Effector memory CD8-positive, alpha-beta T cell (primary cell): ENCODE measurements around the gene TNFAIP8L3.
"Not testable (repeated sequence)": the region's sequence is repeated elsewhere in the genome, so short reads cannot be mapped to it uniquely, and the experiment has no call there.

Experiments used
- ATAC-seq: fragments of 150-1000 bp; cut with Tn5 transposase; replicated peaks from 2 replicates; pipeline ENCODE4 v1.10.0; 2021; ENCODE audit warnings: mild to moderate bottlenecking, moderate library complexity
- DNase-seq, 3 experiments: peaks; one replicate each; pipeline ENCODE4 v3.0.0; 2021
- H3K27ac Mint-ChIP-seq, 2 donors: one replicate each; pipeline ENCODE4 v1.8.0; 2022; ENCODE audit warnings: mild to moderate bottlenecking in 2 of 2, mixed read lengths in 2 of 2, moderate library complexity in 2 of 2
- H3K27me3 Mint-ChIP-seq, 2 donors: one replicate each; pipeline ENCODE4 v1.8.0; 2022; ENCODE audit warnings: mixed read lengths in 2 of 2
- H3K36me3 Mint-ChIP-seq: one replicate; pipeline ENCODE4 v1.8.0; 2022; ENCODE audit warnings: mild to moderate bottlenecking, moderate library complexity, mixed read lengths; ENCODE audit not compliant: insufficient read depth
- H3K4me1 Mint-ChIP-seq, 2 donors: one replicate each; pipeline ENCODE4 v1.8.0; 2022; ENCODE audit warnings: low read depth in 2 of 2, mixed read lengths in 2 of 2
- H3K4me3 Mint-ChIP-seq, 2 donors: one replicate each; pipeline ENCODE4 v1.8.0; 2022; ENCODE audit warnings: mild to moderate bottlenecking in 2 of 2, mixed read lengths in 2 of 2, moderate library complexity in 2 of 2
- H3K9me3 Mint-ChIP-seq, 2 donors: one replicate each; pipeline ENCODE4 v1.8.0; 2022; ENCODE audit warnings: mixed read lengths in 2 of 2

Gene TNFAIP8L3

DNA sequence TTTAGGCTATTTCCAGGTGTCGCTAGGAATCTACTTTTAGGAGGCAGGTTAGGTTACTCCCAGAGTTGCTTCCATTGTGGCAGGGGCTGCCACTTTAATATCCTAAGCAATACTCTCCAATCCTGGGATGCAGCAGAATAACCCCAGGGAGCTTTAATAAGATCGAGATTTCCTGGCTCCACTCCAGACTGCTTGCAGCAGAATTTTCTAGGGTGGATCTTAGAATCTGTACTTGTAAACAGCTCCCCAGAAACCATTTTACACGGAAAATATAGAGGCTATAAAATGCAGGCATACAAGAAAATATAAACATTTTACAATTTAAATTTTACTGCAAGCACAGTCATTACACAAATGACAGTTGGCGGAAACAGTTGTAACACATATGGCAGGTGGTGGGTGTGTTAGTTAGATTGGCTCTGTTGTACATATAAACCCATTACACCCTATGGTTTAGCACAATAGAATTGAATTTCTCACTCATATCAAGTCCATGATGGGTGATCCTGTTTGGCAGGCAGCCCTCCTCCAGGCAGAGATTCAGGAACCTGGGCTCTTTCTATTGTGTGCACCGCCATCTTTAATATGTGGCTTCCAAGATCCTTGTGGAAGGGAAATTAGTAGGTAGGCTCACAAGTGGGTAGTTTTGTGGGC is 35.0 kb upstream of the TNFAIP8L3 start:
- Mint-ChIP-seq H3K36me3 (no peaks in the 10 kb centered on the region), H3K9me3 (no peaks in the 10 kb centered on the region), H3K27ac (no peak overlapping the region), H3K4me3 (no peak overlapping the region), H3K4me1 (no peaks in the 10 kb centered on the region), H3K27me3 (peaks cover 25 to 48% of the 10 kb centered on the region in 2 donors)
- ATAC-seq, result no peak
- no peak for DNase-seq

DNA sequence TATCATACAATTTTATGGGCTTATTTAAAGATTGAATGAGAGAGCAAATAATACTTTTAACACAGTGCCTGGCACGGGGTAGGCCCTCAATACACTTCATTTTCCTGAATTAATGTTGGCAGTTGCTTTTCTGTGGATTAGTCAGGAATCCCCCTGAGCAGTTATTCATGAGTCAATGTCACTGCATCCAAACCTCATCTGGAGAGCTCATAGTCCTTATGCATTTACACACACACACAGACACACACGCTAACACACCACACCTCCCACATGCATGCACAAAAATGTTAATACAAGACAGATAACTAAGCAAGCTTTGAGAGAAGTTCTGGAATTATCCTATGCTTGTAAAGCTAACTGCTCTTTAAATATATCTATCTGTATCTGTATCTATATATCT is 34.0 kb upstream of the TNFAIP8L3 start:
- no peak for DNase-seq
- Mint-ChIP-seq H3K27me3 (peaks cover 30 to 56% of the 10 kb centered on the region in 2 donors), H3K27ac (no peak overlapping the region), H3K4me3 (no peak overlapping the region), H3K4me1 (no peaks in the 10 kb centered on the region), H3K36me3 (no peaks in the 10 kb centered on the region), H3K9me3 (no peaks in the 10 kb centered on the region)
- no peak for ATAC-seq

DNA sequence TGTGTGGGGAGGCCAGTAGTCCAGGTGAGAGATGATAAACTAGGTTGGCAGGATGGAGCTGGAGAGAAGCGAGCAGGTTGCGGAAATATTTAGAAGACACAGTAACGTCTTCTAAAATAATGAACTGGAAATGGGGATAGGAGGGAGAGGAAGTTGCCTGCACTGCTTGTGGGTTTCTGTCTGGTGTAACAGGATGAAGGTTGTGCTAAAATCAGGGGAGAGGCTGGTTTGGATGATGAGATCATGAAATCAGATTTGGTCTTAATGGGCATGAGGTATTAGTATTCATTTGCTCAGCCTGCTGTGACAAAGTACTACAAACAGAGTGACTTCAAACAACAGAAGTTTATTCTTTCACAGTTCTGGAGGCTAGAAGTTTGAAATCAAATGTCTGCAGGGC is 32.1 kb upstream of the TNFAIP8L3 start:
- Mint-ChIP-seq H3K4me3 (no peak overlapping the region), H3K27me3 (peaks cover 33 to 48% of the 10 kb centered on the region in 2 donors), H3K27ac (no peak overlapping the region), H3K36me3 (no peaks in the 10 kb centered on the region), H3K4me1 (no peaks in the 10 kb centered on the region), H3K9me3 (peaks cover 0 to 2% of the 10 kb centered on the region in 2 donors)
- ATAC-seq, result no peak
- DNase-seq, result no peak

DNA sequence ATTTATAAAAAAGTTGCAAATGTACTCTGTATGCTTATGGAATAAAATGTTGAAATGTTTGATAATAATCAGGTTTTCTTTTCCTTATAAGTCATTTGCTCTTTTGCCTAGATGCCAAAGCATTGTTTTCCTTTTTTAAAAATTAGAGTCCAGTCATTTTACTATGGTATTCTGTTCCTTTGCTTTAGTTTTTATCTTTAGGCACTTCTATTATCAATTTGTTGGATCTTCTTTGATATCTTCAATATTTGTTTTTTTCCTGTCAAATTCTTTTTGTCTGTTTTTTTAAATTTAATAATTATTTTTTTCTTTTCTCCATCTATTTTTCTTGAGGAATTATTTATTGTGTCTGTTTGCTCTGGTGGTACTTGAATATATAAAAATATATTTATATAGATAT is 28.3 kb upstream of the TNFAIP8L3 start:
- not testable (repeated sequence) for H3K9me3 Mint-ChIP-seq, DNase-seq, H3K4me1 Mint-ChIP-seq, H3K4me3 Mint-ChIP-seq, ATAC-seq, H3K27ac Mint-ChIP-seq, H3K36me3 Mint-ChIP-seq
- peaks cover 39 to 53% of the 10 kb centered on the region in 2 donors for H3K27me3 Mint-ChIP-seq

DNA sequence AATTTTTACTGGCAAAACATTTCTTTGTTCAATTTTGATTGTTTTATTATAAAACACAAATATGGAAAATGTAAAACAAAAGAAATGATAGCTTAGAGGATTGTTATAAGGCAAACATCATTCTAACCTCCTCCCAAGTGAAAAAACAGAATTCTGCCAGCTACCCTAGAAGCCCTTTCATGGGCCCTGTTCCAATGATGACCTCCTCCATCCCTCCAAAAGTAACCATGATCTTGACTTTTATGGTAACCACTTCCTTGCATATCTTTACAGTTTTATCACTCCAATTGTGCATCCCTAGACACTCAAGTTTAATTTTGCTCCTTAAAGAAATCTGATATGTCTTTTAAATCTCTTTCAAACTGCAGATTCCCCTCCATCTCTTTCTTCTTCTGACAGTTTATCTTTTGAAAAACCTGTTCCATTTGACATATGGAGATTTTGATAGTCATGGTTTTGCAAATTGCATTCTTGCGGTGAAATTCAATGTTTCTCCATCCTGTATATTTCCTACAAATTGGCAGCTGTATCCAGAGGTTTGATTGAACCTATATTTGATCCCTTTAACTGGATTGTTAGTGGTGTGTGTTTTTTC is 27.0 kb upstream of the TNFAIP8L3 start:
- Mint-ChIP-seq H3K27me3 (peaks cover 39 to 48% of the 10 kb centered on the region in 2 donors), H3K4me1 (no peaks in the 10 kb centered on the region), H3K9me3 (peaks cover 0 to 6% of the 10 kb centered on the region in 2 donors), H3K27ac (no peak overlapping the region), H3K36me3 (no peaks in the 10 kb centered on the region), H3K4me3 (no peak overlapping the region)
- no peak for ATAC-seq
- DNase-seq, result no peak

DNA sequence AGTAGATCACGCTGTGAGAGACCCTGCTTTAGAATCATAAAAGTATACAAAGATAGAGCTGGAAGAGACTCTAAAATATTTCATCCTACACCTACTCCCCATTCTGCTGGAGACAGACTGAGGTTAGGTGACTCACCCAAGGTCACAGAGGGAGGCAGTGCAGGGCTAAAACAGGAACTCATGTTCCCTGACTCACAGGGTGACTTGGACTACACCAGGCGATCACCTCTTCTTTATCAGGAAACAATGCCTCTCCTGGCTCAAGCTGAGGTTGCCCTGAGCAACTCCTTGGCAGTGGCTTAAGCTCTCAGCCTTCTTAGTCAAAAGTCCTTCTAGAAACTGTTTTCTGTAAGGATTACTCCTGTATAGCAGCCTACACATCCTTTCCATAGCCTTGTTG is 26.4 kb upstream of the TNFAIP8L3 start:
- no peak overlapping the region for H3K27ac Mint-ChIP-seq
- peaks cover 33 to 42% of the 10 kb centered on the region in 2 donors for H3K27me3 Mint-ChIP-seq
- ATAC-seq, result peak; percentile 22
- no peak overlapping the region for H3K4me3 Mint-ChIP-seq
- H3K36me3 Mint-ChIP-seq, result no peaks in the 10 kb centered on the region
- H3K9me3 Mint-ChIP-seq, result peaks cover 0 to 6% of the 10 kb centered on the region in 2 donors
- no peaks in the 10 kb centered on the region for H3K4me1 Mint-ChIP-seq
- DNase-seq, result no peak

DNA sequence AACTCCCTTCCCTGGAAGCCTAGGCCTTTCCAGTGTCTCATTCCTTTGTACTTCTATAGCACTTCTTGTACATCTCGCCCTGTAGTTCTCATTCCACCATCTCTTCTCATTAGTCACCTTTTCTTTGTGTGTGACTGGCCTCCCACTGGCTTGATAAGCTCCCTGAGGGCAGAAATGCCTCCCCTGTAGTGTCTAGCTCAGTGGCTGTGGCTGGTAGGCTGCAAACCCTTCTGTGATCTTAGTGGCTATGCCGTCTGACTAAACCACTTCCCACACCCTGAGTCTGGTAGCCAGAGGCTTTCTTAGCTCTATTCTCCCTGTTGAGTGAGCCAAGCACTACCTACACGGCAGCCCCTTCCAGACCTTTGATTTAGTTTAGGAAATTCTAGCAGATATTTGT is 24.4 kb upstream of the TNFAIP8L3 start:
- H3K27me3 Mint-ChIP-seq, result peaks cover 28 to 30% of the 10 kb centered on the region in 2 donors
- no peaks in the 10 kb centered on the region for H3K36me3 Mint-ChIP-seq
- no peak overlapping the region for H3K4me3 Mint-ChIP-seq
- no peak overlapping the region for H3K27ac Mint-ChIP-seq
- H3K4me1 Mint-ChIP-seq, result no peaks in the 10 kb centered on the region
- ATAC-seq, result no peak
- H3K9me3 Mint-ChIP-seq, result peaks cover 0 to 6% of the 10 kb centered on the region in 2 donors
- no peak for DNase-seq

DNA sequence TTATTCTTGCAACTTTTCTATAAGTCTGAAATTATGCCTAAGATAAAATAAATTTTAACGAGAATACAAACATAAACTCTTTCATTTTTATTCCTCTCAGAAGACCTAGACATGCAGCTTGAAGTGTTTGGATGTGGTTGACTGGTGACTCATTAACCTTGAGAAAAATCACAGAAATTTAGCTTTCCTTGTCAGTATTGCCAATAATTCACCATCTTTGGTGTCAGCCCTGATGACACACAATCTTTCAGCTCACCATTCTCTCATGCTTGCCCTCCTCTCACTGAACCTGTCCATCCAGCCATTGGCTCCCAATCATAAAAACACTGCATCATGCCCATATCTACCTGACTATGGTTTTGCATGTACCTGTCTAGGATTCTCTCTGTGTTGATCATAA is 22.6 kb upstream of the TNFAIP8L3 start:
- Mint-ChIP-seq H3K27me3 (peaks cover 31 to 43% of the 10 kb centered on the region in 2 donors), H3K36me3 (no peaks in the 10 kb centered on the region), H3K9me3 (peaks cover 0 to 4% of the 10 kb centered on the region in 2 donors), H3K4me1 (no peaks in the 10 kb centered on the region), H3K4me3 (no peak overlapping the region), H3K27ac (no peak overlapping the region)
- no peak for DNase-seq
- no peak for ATAC-seq

DNA sequence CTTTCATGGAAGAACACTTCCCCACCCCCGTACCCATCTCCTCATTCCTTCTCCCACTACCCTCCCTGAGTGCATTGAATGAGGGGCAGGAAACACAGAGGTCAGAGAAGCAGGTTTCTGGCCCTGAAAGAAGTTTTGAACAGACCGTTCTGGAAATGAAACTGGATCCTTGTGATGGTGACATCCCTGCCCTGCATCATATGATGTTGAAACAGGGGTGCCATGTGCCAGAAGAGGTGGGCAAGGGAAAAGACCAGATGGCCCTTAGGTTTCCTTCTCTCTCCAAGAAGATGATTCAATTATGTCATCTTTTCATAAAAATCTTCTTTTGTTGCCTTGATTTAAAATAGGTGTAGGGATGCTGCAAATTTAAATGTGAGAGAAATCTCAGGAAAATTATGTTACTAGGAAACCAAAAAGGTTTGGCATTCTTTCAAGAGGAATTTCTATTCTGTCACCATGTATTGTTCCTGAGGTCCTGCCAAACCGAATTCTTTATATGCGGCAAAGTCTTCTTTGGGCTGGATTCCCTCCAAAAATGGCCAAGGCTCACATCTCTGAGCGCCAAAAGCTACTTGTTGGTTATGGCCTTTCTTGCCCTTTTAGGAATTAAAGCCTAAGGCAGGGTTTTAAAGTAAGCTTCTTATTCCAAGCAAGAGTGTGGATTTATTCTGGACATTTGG is 19.9 kb upstream of the TNFAIP8L3 start:
- Mint-ChIP-seq H3K4me1 (no peaks in the 10 kb centered on the region), H3K9me3 (peaks cover 0 to 4% of the 10 kb centered on the region in 2 donors), H3K36me3 (no peaks in the 10 kb centered on the region), H3K4me3 (no peak overlapping the region), H3K27me3 (peaks cover 31 to 61% of the 10 kb centered on the region in 2 donors), H3K27ac (no peak overlapping the region)
- ATAC-seq (no peak), DNase-seq (no peak)

DNA sequence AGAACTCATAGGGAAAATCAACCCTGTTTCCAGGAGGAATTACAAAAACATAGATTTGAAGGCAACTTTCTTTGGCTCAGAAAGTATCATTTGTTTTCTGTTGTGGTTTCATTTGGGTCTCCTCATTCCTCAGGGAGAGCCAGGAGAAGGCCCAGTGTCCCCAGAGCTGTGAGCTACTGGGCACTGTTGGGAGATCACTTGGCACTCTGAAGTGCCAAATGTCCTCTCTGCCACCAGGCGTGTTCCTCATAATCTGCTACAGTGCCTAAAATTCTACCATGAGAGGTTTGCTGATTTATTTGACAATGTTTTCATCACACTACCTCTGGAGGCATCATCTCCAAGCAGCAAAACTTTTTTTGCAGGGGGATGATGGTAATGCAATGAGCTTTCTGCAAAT is 17.4 kb upstream of the TNFAIP8L3 start:
- Mint-ChIP-seq H3K27ac (no peak overlapping the region), H3K36me3 (no peaks in the 10 kb centered on the region), H3K4me3 (no peak overlapping the region), H3K27me3 (peaks cover 11 to 44% of the 10 kb centered on the region in 2 donors), H3K9me3 (no peaks in the 10 kb centered on the region), H3K4me1 (no peaks in the 10 kb centered on the region)
- ATAC-seq (no peak), DNase-seq (no peak)

DNA sequence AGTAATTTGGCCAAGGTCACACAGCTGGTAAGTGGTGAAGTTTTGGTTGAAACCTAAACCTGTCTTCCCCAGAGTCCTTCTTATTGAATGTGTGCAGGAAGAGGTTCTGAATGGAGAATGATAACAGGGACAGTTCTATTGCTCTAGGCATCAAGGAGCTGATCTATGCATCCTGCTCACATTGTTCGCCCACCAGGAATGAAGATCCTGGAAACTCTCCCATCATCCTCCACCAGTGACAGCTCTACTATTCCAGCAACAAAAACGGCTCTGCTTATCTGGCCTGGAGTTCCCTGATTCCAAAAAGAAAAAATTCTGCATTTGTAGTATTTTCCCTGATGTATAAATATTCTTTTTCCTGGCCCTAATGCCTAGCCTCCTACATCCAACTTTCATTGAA is 16.4 kb upstream of the TNFAIP8L3 start:
- Mint-ChIP-seq H3K4me1 (no peaks in the 10 kb centered on the region), H3K9me3 (no peaks in the 10 kb centered on the region), H3K36me3 (no peaks in the 10 kb centered on the region), H3K4me3 (no peak overlapping the region), H3K27ac (no peak overlapping the region), H3K27me3 (peaks cover 11 to 44% of the 10 kb centered on the region in 2 donors)
- DNase-seq, result no peak
- ATAC-seq, result no peak

DNA sequence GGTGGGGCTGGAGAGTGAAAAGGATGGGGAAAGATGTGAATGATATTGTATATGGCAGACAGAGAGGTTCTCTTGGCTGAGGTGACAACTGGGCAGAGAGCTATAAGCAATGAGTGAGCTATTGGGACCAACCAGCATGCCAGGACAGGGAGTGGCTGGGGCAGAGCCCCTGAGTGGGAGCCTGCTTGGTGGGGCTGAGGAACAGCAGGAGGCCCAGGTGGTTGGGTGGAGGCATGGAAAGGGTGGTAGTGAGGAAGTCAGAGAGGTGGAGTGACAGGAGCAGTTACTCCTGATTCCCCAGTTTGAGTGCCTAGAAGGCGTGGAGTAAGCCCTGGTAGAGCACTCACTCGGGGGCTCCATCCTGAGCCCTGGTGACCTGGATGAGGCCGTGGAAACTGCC is 15.5 kb upstream of the TNFAIP8L3 start:
- Mint-ChIP-seq H3K4me1 (no peaks in the 10 kb centered on the region), H3K9me3 (no peaks in the 10 kb centered on the region), H3K36me3 (no peaks in the 10 kb centered on the region), H3K27me3 (peaks cover 11 to 46% of the 10 kb centered on the region in 2 donors), H3K4me3 (no peak overlapping the region), H3K27ac (no peak overlapping the region)
- ATAC-seq (no peak), DNase-seq (no peak)

DNA sequence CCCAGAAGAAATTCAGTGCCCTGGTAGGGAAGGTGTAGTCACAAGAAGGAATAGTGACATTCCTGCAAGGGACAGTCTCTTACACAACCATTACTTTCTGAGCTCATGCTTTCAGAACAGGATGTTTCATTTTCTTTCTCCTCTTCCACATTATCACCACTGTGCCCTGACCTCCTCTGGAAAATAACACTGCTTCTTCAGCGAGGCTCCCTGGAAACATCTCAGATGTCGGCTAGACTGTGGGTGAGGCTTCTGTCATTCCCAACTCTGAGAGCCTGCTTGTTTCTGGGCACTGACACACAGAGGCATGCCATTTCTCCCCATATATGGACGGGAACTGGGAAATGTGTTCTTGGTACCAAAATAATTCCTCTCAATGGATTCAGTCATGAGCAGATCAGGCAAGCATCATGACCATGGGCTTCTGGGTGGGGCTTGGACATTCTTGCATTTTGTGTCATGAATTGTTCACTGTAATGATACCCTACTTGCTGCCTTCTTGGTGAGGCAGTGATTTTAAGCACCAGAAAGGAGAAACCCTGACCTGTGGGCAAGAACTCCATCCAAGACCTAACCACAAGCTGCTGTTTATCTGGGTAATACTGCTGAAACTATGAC is 14.3 kb upstream of the TNFAIP8L3 start:
- H3K36me3 Mint-ChIP-seq, result no peaks in the 10 kb centered on the region
- DNase-seq, result no peak

More for the DNA sequence above, 14.3 kb upstream of the TNFAIP8L3 start:
- no peak overlapping the region for H3K4me3 Mint-ChIP-seq
- no peaks in the 10 kb centered on the region for H3K9me3 Mint-ChIP-seq
- no peak overlapping the region for H3K27ac Mint-ChIP-seq
- H3K4me1 Mint-ChIP-seq, result no peaks in the 10 kb centered on the region
- H3K27me3 Mint-ChIP-seq, result peaks cover 22 to 52% of the 10 kb centered on the region in 2 donors
- no peak for ATAC-seq
